SK-MEL-5 (cell line): ENCODE results near the gene THSD4. TPM values are rescaled to one million over a fixed set of nuclear protein-coding genes. Genes with fewer than 3 reads are reported as not detected.
"Not testable (repeated sequence)": the region's sequence is repeated elsewhere in the genome, so short reads cannot be mapped to it uniquely, and the experiment has no call there.

Experiments
- DNase-seq: peaks from one replicate; pipeline ENCODE4 v3.0.0-alpha.2; 2016; ENCODE audit warnings: low read depth, low spot score
- in situ Hi-C: cut with HindIII; loops from 2 replicates; pipeline ENCODE4 v1.10.0; 2016; ENCODE audit warnings: low sequenced_read_pairs, high pct_unique_total_duplicates, low pct_unique_long_range_greater_than_20kb
- total RNA-seq: library from RNA; depleted of rRNA; stranded (reverse); fragments of >200 nt; shearing (Covaris generic); gene quantifications from 2 replicates; pipeline ENCODE4 v1.2.3, GENCODE V29; 2014

The THSD4 gene
- total RNA-seq, 1 experiment from 2014 or later = 0.50 TPM

DNA sequence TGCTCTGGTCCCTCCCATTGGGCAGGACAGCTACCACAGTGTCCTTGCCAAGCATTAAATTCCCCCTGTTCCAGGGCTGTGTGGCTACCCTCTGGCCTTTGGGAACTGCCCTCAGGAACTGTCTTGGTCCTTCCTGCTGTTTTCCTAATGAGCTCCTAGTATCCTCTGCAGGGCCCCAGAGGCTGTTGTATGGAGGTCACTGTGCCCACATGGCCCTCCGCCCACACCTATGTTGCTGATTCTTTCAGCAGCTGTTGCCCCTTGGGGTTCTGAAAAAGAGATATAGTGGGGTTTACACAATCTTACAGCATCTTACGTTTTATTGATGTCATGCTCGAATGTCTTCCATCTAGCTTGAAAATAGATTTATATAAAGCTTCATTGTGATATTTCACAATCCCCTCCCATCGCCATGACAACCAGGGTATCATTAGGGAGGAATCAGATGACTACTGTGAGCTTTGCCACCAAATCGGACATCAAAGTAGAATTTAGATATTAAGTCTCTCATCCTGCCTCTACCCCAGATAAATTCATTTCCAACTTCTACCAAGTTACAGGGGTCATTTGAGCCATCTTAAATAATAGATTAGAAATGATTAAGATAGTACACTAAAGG is 598.0 kb downstream of the THSD4 start:
- DNase-seq = peak; percentile 8
- in situ Hi-C loops = no loop called here

DNA sequence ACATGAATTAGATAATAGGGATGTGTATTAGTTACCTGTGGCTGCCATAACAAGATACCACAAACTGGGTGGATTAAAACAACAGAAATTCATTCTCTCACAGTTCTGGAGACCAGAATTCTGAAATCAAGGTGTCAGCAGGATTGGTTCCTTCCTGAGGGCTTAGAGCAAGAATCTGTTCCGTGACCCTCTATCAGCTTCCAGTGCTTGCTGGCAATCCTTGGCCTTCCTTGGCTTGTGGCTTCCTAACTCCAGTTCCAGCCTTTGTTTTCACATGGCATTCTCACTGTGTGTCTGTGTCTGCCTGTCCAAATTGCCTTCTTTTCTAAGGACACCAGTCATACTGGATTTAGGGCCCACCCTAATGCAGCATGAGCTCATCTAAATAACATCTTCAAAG is 600.6 kb downstream of the THSD4 start:
- DNase-seq = no peak
- in situ Hi-C loops = no loop called here

GRCh38 chr15:71716990-71717389 is 601.7 kb downstream of the THSD4 start:
- no peak for DNase-seq
- in situ Hi-C loops = no loop called here

DNA sequence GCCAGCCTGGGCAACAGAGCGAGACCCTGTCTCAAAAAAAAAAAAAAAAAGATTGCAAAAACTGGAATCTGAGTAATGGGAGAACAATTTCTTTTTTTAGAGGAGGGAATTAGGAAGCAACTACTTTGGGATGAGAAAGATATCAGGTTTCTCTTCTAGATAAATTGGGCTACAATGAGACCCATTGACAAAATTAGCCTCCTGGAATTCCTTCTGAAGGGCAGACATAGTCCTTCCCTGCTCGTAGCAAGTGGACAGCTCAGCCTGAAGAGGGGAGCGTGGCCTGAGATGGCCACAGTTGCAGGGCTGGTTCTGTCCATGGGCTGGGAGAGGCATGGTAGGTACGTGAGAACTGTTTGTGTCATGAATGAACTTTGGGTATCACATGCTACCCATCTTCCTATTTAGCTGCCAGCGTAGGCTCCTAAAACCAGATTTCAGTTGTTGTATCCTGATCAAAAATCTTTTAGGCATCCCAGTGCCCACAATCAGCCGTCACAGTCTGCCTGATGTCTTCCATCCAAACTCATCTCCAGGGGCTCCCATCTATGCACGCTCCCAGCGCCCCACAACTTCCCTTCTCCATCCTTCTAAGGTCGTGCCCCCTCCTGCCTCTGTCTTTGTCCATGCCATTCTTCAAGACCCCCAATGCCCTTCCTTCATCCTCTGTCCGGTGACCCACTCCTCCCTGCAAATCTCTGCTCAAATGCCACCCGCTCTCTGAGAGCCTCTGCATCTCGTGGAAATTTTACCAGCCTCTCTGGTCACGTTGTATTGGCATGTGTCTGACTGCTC is 603.0 kb downstream of the THSD4 start:
- DNase-seq = no peak
- in situ Hi-C loops = no loop called here

GRCh38 chr15:71723344-71723743 is 608.1 kb downstream of the THSD4 start:
- no peak for DNase-seq
- in situ Hi-C loops = no loop called here

DNA sequence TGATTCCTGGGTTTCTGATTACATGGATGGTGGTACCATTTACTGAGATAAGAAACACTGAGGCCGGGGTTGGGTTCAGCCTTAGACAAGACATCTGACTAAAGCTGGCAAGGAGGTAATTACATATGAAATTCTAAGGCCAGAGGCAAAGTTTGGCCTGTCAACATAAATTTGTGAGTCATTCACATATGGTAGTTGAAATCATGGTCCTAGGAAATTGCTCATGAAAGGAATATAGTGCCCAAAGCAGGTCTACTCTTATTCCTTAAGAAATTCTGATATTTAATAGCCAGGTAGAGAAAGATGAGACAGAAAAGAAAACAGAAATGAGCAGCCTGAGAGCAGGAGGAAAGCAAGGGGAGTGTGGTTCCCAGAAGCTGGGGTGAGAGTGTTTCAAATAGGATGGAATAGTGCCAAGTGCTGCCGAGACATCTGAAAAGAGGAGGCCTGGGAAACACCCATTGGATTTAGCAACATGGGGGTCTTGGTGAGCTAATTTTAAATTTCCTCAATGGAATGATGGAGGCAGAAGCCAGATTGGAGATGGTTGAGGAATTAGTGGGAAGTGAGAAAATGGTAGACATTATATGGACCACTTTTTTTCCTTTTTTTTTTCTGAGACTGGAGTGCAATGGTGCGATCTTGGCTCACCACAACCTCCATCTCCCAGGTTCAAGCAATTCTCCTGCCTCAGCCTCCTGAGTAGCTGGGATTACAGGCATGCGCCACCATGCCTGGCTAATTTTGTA is 610.1 kb downstream of the THSD4 start:
- in situ Hi-C loops, DNase-seq: not testable (repeated sequence)

GRCh38 chr15:71728881-71729280 is 613.6 kb downstream of the THSD4 start:
- in situ Hi-C loops = no loop called here

DNA sequence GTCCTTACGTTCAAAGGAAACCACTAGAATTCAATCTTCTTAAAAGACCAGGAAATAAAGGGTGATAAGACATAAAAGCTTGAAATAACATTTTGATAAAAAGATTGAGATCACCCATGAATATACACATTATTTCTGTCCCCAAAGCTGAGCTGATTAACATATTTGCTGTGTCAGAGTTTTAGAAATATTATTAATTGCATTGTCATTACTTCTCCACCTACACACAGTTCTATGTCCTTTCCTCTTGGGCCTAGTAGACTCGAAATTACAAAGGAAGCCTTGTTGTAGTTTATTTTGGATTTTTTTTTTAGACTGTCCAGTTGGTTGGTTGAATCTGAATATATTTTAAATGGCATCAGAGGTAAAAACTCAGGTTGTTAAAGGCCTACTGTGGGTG is 614.0 kb downstream of the THSD4 start:
- DNase-seq = no peak
- in situ Hi-C loops = no loop called here

More at GRCh38 chr15:71728881-71729280, 613.6 kb downstream of the THSD4 start:
- no peak for DNase-seq

- DNase-seq = peak; percentile 75
- in situ Hi-C loops = no loop called here
Observed at GRCh38 chr15:71730277-71731144, 615.2 kb downstream of the THSD4 start.

DNA sequence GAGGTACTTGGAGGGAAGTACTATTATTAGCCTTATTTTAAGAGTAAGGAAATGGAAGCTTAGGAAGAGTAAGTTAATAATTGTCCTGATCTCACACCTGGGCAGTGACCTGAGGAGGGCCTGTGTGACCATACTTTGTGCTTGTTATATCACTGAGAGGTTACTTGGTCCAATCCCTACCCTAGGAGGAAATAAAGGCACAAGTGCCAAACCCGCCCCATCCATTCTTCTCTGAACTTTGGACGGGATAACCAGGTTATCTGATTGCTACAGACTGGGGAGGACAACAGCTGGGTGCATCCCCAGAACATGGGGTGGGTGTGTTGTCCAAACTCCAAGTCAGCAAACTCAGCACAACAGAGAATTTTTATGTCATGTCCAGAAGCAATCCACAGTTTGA is 617.4 kb downstream of the THSD4 start:
- in situ Hi-C loops = no loop called here
- DNase-seq = no peak

GRCh38 chr15:71733122-71733521 is 617.9 kb downstream of the THSD4 start:
- in situ Hi-C loops = no loop called here
- DNase-seq = no peak

GRCh38 chr15:71734709-71735384 is 619.6 kb downstream of the THSD4 start:
- in situ Hi-C loops = no loop called here
- DNase-seq = no peak

DNA sequence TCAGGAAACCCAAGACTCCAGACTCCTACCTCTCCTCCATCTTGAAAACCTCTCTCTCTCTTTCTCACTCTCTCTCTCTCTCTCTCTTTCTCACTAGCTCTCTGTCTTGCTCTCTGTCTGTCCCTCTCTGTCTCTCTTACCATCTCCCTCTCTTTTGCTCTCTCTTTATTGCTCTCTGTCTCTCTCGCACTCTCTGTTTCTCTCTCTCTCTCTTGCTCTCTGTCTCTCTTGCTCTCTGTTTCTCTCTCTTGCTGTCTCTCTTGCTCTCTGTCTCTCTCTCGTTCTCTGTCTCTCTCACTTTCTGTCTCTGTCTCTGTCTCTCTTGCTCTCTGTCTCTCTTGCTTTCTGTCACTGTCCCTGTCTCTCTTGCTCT is 620.1 kb downstream of the THSD4 start:
- DNase-seq = no peak
- in situ Hi-C loops = no loop called here

- in situ Hi-C loops = no loop called here
- no peak for DNase-seq
Observed at GRCh38 chr15:71736286-71736947, 621.1 kb downstream of the THSD4 start.

DNA sequence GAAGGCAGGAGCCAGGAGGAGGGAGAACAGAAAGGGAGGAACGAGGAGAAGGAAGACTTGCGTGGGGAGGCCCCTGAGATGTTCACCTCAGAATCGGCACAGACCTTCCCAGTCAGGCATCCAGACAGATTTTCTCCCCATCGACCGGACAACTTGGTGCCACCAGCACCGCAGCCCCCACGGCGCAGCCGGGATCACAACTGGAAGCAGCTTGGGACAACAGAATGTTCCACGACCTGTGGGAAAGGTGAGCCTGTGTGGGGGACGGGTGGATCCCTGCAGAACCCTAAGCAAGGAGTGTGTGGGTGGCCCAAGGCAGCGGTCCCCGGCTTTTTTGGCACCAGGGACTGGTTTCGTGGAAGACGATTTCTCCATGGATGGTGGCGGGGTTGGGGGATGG is 622.5 kb downstream of the THSD4 start:
- in situ Hi-C loops = no loop called here
- no peak for DNase-seq

GRCh38 chr15:71739355-71739754 is 624.1 kb downstream of the THSD4 start:
- in situ Hi-C loops = no loop called here
- no peak for DNase-seq

DNA sequence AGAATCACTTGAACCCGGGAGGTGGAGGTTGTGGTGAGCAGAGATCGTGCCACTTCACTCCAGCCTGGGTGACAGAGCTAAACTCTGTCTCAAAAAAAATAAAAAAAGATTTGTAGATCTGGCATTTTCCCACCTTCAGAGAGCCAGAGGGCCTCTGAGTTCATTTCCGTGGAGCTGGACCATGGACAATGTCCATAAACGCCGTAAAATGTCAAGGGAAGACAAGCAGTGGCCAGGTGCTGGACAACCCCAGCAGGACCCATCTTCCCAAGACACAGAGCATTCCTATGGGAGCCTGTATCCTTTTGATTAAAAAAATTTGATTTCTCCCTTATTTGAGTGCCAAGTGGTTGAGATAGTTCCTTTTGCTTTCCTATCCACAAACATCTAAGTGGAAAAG is 627.7 kb downstream of the THSD4 start:
- in situ Hi-C loops = no loop called here
- no peak for DNase-seq
